ENCODE data around the gene CLCN3.

The CLCN3 gene

GRCh38 chr4:169628579-169628978 is 8.2 kb downstream of the CLCN3 start:
- Histone ChIP-seq H3K4me2 (ENCODE audit: low read depth, low read length, poor library complexity, severe bottlenecking) (no peak overlapping the region), H3K9me3 (ENCODE audit: insufficient read depth, low read length) (no peaks in the 10 kb centered on the region), H2AFZ (ENCODE audit: low read depth, low read length, severe bottlenecking) (no peak overlapping the region), H3K27me3 (ENCODE audit: low read length) (no peaks in the 10 kb centered on the region), H3K36me3 (ENCODE audit: low read length) (0 out of 2 replicates have a peak, but pooled peaks cover under 1% of the 10 kb centered on the region), H3K9me2 (replicated peaks; ENCODE audit: insufficient read depth, low read length) (no peaks in the 10 kb centered on the region), H4K20me1 (ENCODE audit: low read depth, low read length) (0 out of 2 replicates have a peak, but pooled peaks cover 5% of the 10 kb centered on the region), H3K79me2 (ENCODE audit: insufficient read depth, low read length) (peaks cover 94% of the 10 kb centered on the region), H3K4me3 (ENCODE audit: insufficient read depth, low read length, poor library complexity, severe bottlenecking) (no peak overlapping the region), H3K9ac (ENCODE audit: low read length) (no peak overlapping the region), H3F3A (ENCODE audit: insufficient read depth) (no peaks in the 10 kb centered on the region; the same call in 1 of the 2 replicates), H3K27ac (ENCODE audit: low read depth, low read length) (no peak overlapping the region)
- TF ChIP-seq EZH2phosphoT487 (conservative IDR thresholded peaks at IDR 0.05; ENCODE audit: low read length) = no peak
- TF ChIP-seq CTCF (IDR thresholded peaks at IDR 0.05; ENCODE audit: insufficient read depth, low read length, poor library complexity, severe bottlenecking) = no peak

GRCh38 chr4:169630069-169630468 is 9.7 kb downstream of the CLCN3 start:
- TF ChIP-seq EZH2phosphoT487 (conservative IDR thresholded peaks at IDR 0.05; ENCODE audit: low read length) (no peak), CTCF (IDR thresholded peaks at IDR 0.05; ENCODE audit: insufficient read depth, low read length, poor library complexity, severe bottlenecking) (no peak)
- Histone ChIP-seq H3K4me3 (ENCODE audit: insufficient read depth, low read length, poor library complexity, severe bottlenecking) (no peak overlapping the region), H3K36me3 (ENCODE audit: low read length) (no peaks in the 10 kb centered on the region), H3K4me2 (ENCODE audit: low read depth, low read length, poor library complexity, severe bottlenecking) (no peak overlapping the region), H3K27me3 (ENCODE audit: low read length) (no peaks in the 10 kb centered on the region), H3K9me3 (ENCODE audit: insufficient read depth, low read length) (no peaks in the 10 kb centered on the region), H3K27ac (ENCODE audit: low read depth, low read length) (no peak overlapping the region), H3F3A (ENCODE audit: insufficient read depth) (peaks cover 4% of the 10 kb centered on the region; the same call in 1 of the 2 replicates), H3K79me2 (ENCODE audit: insufficient read depth, low read length) (peaks cover 91% of the 10 kb centered on the region), H3K9me2 (replicated peaks; ENCODE audit: insufficient read depth, low read length) (no peaks in the 10 kb centered on the region), H4K20me1 (ENCODE audit: low read depth, low read length) (peaks cover 12% of the 10 kb centered on the region; the same call in 1 of the 2 replicates), H2AFZ (ENCODE audit: low read depth, low read length, severe bottlenecking) (no peak overlapping the region), H3K9ac (ENCODE audit: low read length) (no peak overlapping the region)

- peaks cover 63% of the 10 kb centered on the region for H3K79me2 ChIP-seq (ENCODE audit: insufficient read depth, low read length)
- no peak overlapping the region for H3K27ac ChIP-seq (ENCODE audit: low read depth, low read length)
Observed at GRCh38 chr4:169632896-169633295, 12.5 kb downstream of the CLCN3 start.

More at GRCh38 chr4:169632896-169633295, 12.5 kb downstream of the CLCN3 start:
- Histone ChIP-seq H3K9me3 (ENCODE audit: insufficient read depth, low read length) (no peaks in the 10 kb centered on the region), H3K9ac (ENCODE audit: low read length) (no peak overlapping the region), H2AFZ (ENCODE audit: low read depth, low read length, severe bottlenecking) (no peak overlapping the region), H4K20me1 (ENCODE audit: low read depth, low read length) (peaks cover 7% of the 10 kb centered on the region; the same call in 1 of the 2 replicates), H3K4me3 (ENCODE audit: insufficient read depth, low read length, poor library complexity, severe bottlenecking) (no peak overlapping the region), H3K27me3 (ENCODE audit: low read length) (no peaks in the 10 kb centered on the region), H3K9me2 (replicated peaks; ENCODE audit: insufficient read depth, low read length) (no peaks in the 10 kb centered on the region), H3K4me2 (ENCODE audit: low read depth, low read length, poor library complexity, severe bottlenecking) (no peak overlapping the region), H3F3A (ENCODE audit: insufficient read depth) (peaks cover 4% of the 10 kb centered on the region; the same call in 1 of the 2 replicates), H3K36me3 (ENCODE audit: low read length) (peaks cover 8% of the 10 kb centered on the region; the same call in 1 of the 2 replicates)
- TF ChIP-seq EZH2phosphoT487 (conservative IDR thresholded peaks at IDR 0.05; ENCODE audit: low read length) = no peak
- no peak for TF ChIP-seq CTCF (IDR thresholded peaks at IDR 0.05; ENCODE audit: insufficient read depth, low read length, poor library complexity, severe bottlenecking)
